Measurements from ENCODE around the gene ZNF710. TPM values are rescaled to one million over a fixed set of nuclear protein-coding genes. Genes with fewer than 3 reads are reported as not detected.

Gene ZNF710, protein sequence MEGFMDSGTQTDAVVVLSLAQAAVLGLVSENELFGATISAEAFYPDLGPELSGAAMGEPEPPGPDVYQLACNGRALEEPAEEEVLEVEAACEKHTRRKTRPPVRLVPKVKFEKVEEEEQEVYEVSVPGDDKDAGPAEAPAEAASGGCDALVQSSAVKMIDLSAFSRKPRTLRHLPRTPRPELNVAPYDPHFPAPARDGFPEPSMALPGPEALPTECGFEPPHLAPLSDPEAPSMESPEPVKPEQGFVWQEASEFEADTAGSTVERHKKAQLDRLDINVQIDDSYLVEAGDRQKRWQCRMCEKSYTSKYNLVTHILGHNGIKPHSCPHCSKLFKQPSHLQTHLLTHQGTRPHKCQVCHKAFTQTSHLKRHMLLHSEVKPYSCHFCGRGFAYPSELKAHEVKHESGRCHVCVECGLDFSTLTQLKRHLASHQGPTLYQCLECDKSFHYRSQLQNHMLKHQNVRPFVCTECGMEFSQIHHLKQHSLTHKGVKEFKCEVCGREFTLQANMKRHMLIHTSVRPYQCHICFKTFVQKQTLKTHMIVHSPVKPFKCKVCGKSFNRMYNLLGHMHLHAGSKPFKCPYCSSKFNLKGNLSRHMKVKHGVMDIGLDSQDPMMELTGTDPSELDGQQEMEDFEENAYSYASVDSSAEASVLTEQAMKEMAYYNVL
- 12.8 TPM for total RNA-seq

DNA sequence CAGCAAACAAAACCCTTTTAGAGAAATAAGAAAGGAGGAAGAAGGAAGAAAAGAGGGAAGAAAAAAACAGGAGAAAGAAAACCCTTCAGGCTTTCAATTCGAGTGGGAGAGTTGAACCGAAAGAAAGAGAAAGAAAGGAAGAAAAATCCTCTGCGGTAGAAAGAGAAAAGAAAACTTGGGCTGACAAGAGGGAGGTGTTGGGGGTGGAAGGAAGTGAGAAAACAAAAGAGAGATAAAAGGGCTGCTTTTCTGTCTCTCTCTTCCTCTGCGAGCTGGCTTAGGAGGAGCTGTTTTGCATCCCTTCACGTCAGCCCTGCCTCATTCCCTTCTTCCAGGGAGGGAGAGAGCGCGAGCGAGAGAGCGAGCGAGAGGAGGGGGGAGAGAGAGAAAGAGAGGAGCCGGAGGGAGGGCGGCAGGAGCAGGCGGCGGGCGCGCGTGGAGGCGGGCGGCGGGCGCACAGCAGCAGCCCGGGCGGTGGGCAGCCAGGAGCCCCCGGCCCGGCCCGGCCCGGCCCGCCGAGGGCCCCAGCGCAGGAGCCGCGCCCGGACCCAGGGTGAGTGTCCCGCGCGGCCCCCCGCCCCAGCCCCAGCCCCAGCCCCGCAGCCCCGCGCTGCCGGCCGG lies at the start of gene ZNF710:
Gene ZNF710 (plus strand): TSS at position 263 of the 621 bp plus-strand sequence. CDS start 65,814 bp downstream, outside the sequence.

DNA sequence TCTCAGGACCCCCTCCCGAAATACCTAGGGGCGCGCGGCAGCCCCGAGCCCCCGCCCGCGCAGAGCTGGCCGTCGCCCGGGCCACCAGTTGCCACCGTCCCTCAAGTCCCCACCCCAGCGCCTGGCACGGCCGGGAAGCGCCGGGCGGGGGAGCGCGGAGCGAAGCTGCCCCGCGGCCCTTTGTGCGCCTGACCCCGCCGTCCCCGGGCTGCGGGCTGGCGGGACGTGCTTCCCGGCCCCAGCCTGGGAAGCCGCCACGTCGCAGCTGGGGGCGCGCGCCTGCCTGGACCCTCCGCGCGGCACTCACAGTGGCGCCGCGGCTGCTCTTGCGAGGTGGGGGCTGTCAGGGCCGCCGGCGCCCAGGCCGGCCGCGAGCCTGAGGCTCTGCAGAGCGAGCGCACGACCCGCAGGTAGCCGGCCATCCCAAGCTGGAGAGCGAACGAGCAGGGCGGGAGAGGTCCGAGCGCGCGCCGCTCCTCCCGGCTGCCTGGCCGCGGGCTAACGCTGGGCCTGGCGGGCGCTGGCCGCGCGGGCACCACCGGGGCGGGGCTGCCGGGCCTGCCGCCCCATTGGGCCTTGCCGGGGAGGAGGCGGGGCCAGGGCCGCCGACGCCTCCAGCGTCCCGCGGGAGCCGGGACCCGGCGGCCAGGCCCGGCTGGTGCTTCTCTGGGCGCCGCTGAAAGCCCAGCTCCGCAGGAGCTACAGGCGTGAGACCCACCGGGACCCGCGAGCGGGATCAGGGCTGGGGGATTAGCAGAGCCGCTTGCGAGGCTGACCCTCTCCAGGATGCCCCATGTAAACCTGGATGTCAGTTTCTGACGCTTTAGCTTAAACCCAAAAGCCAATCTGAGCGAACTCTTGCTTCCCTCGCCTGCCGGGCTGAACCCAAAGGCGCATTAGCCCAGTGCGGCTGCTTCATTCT lies 101.1 kb downstream of the ZNF710 start, which contains the start of gene IDH2:
Gene IDH2 (minus strand): TSS at position 500 of the 922 bp plus-strand sequence. CDS start 78 bp downstream, at position 422.

Small RNA genes lying within 50 kb of the gene (small RNA-seq; reads per million reads assigned to genes)
- 0.12 reads per million for gene MIR3174 (ENCODE audit: low replicate concordance)
- gene RF00066 (ENCODE audit: low replicate concordance): not detected

Other genes starting within 250 kb of the ZNF710 start
- gene MESP2, start 225.0 kb upstream of the ZNF710 start, total RNA-seq: not detected
- gene ANPEP, start 186.5 kb upstream of the ZNF710 start, total RNA-seq: 1.3 TPM
- 59.5 TPM for gene AP3S2, start 107.3 kb upstream of the ZNF710 start, total RNA-seq
- gene ARPIN, start 88.4 kb upstream of the ZNF710 start, total RNA-seq: 21.6 TPM
- 78.9 TPM for gene IDH2, start 101.1 kb downstream of the ZNF710 start, total RNA-seq
- gene SEMA4B, start 200.0 kb downstream of the ZNF710 start, total RNA-seq: 70.7 TPM
- 4.7 TPM for gene CIB1, start 232.6 kb downstream of the ZNF710 start, total RNA-seq
- gene GDPGP1, start 232.9 kb downstream of the ZNF710 start, total RNA-seq: 5.3 TPM
- gene TTLL13, start 248.2 kb downstream of the ZNF710 start, total RNA-seq: not detected